K562 (cell line): ENCODE data around the gene PREP. TPM values are rescaled to one million over a fixed set of nuclear protein-coding genes. Genes with fewer than 3 reads are reported as not detected.
A peak's percentile ranks its signal among the peaks of the same experiment; 100 is the strongest.

Source experiments
- ATAC-seq: fragments of 200-7000 bp; cut with Tn5 transposase; 3 replicates; pipeline ENCODE4 v1.9.1; 2020; ENCODE audit warnings: moderate library complexity
- BruUV-seq: library from RNA; stranded (reverse); fragments of 400-500 nt; replicated peaks from 2 replicates; lab custom pipeline; 2021; lab: Mats Ljungman, UMichigan
- CTCF ChIA-PET: fragments of 300-600 bp; formaldehyde crosslinking; extraction: SDS; loops from one replicate; lab custom pipeline; 2021; ENCODE audit warnings: low intra/inter-chr PET ratio; lab: Yijun Ruan, JAX
- POLR2A ChIA-PET: fragments of 300-600, 350-650 bp; sonication (Branson Sonifier 250); formaldehyde crosslinking; extraction: SDS; loops from one replicate; lab custom pipeline; 2021; ENCODE audit warnings: antibody characterized with exemption, inconsistent platforms; lab: Yijun Ruan, JAX
- DNase-seq, 4 experiments: peaks; one replicate each; pipeline versions ENCODE4 v3.0.0 to v3.0.0-alpha.2; 2011 to 2018; ENCODE audit warnings: low spot score in 3 of 4, mixed read lengths in 3 of 4; ENCODE audit errors: extremely low read depth in 1 of 4
- FAIRE-seq: peaks from 2 replicates; lab custom pipeline; 2011; peaks lifted over from hg19 to GRCh38; lab: Jason Lieb, UNC
- H2AFZ ChIP-seq: 2 replicates; pipeline ENCODE4 v1.6.0; 2011; ENCODE audit warnings: low read depth, low read length, control low read depth, inconsistent platforms
- H3K27ac ChIP-seq: fragments of 200-600 bp; 3 replicates; pipeline ENCODE4 v1.8.0; 2011; ENCODE audit warnings: low read depth, mild to moderate bottlenecking, control low read depth, inconsistent platforms, low read length, moderate library complexity, mixed read lengths; ENCODE audit errors: extremely low read depth
- H3K27me3 ChIP-seq, 2 experiments: fragments of 300-600 bp in 1 of 2; 2 replicates in 1 of 2; 3 replicates in 1 of 2; pipeline versions ENCODE4 v1.6.0 to v1.8.0; 2011; ENCODE audit warnings: inconsistent platforms in 2 of 2, low read length in 2 of 2, mild to moderate bottlenecking in 1 of 2, mixed read lengths in 1 of 2, moderate library complexity in 1 of 2; ENCODE audit not compliant: control insufficient read depth in 2 of 2, insufficient read depth in 2 of 2
- H3K36me3 ChIP-seq: fragments of 300-600 bp; 3 replicates; pipeline ENCODE4 v1.8.0; 2011; ENCODE audit warnings: mild to moderate bottlenecking, low read length, inconsistent platforms; ENCODE audit not compliant: control insufficient read depth, insufficient read depth
- H3K4me1 ChIP-seq, 2 experiments: fragments of 200-600 bp in 1 of 2; replicated peaks in 1 of 2; 2 replicates in 1 of 2; 3 replicates in 1 of 2; pipeline versions ENCODE4 v1.5.1 to v1.8.0; 2011; ENCODE audit warnings: inconsistent platforms in 2 of 2, low read length in 2 of 2, mild to moderate bottlenecking in 1 of 2, mixed read lengths in 1 of 2, moderate library complexity in 1 of 2; ENCODE audit not compliant: control insufficient read depth in 2 of 2, insufficient read depth in 2 of 2
- H3K4me2 ChIP-seq: 2 replicates; pipeline ENCODE4 v1.6.1; 2011; ENCODE audit warnings: low read length, control low read depth, inconsistent platforms, mixed read lengths; ENCODE audit not compliant: insufficient read depth
- H3K4me3 ChIP-seq: fragments of 200-600 bp; sonication (generic), shearing (Covaris generic); 2 replicates; pipeline ENCODE4 v1.5.1; 2016; ENCODE audit warnings: control low read depth, inconsistent platforms
- H3K79me2 ChIP-seq: fragments of 200-600 bp; 3 replicates; pipeline ENCODE4 v1.8.0; 2011; ENCODE audit warnings: low read length, inconsistent platforms; ENCODE audit not compliant: control insufficient read depth, insufficient read depth
- H3K9ac ChIP-seq, 2 experiments: 2 replicates each; pipeline versions ENCODE4 v1.6.0 to v1.6.1; 2011; ENCODE audit warnings: low read depth in 2 of 2, low read length in 2 of 2, control low read depth in 1 of 2, inconsistent platforms in 1 of 2, mild to moderate bottlenecking in 1 of 2, mixed read lengths in 1 of 2; ENCODE audit not compliant: insufficient read depth in 1 of 2
- H3K9me1 ChIP-seq: one replicate; pipeline ENCODE4 v1.6.0; 2011; ENCODE audit warnings: inconsistent platforms, mild to moderate bottlenecking, low read length, moderate library complexity; ENCODE audit not compliant: control insufficient read depth, insufficient read depth
- H3K9me3 ChIP-seq: replicated peaks from 2 replicates; pipeline ENCODE4 v1.5.1; 2011; ENCODE audit warnings: low read depth, low read length, inconsistent platforms; ENCODE audit not compliant: control insufficient read depth, insufficient read depth
- H4K20me1 ChIP-seq: replicated peaks from 2 replicates; pipeline ENCODE4 v1.6.1; 2011; ENCODE audit warnings: low read length, inconsistent platforms, mixed read lengths; ENCODE audit not compliant: control insufficient read depth, insufficient read depth
- CBX3 ChIP-seq, 2 experiments: IDR thresholded peaks; 1 replicate in 1 of 2; 2 replicates in 1 of 2; pipeline ENCODE4 v1.6.1; 2012; ENCODE audit warnings: inconsistent platforms in 2 of 2, low read length in 2 of 2, borderline replicate concordance in 1 of 2, control low read depth in 1 of 2
- CBX5 ChIP-seq: IDR thresholded peaks from 2 replicates; pipeline ENCODE4 v1.6.1; 2014; ENCODE audit warnings: low read depth, borderline replicate concordance
- ETS2 ChIP-seq: IDR thresholded peaks from 2 replicates; pipeline ENCODE4 v1.6.1; 2016; ENCODE audit warnings: borderline replicate concordance, missing genetic modification characterization, mild to moderate bottlenecking, moderate library complexity, missing compliant biosample characterization; ENCODE audit not compliant: poor library complexity, severe bottlenecking
- HEY1 ChIP-seq: fragments of 250-450 bp; sonication (Bioruptor Pico); IDR thresholded peaks from 2 replicates; pipeline ENCODE4 v1.5.0; 2020; ENCODE audit warnings: mild to moderate bottlenecking, moderate library complexity, borderline replicate concordance
- MAFK ChIP-seq: IDR thresholded peaks from 2 replicates; pipeline ENCODE4 v1.6.1; 2011; ENCODE audit warnings: low read length, improper control_type of control experiment
- NFIC ChIP-seq: fragments of 450-650 bp; IDR thresholded peaks from 2 replicates; pipeline ENCODE4 v1.6.1; 2017; ENCODE audit warnings: mild to moderate bottlenecking, inconsistent platforms
- RNF2 ChIP-seq: sonication (generic); IDR thresholded peaks from 2 replicates; pipeline ENCODE4 v1.6.1; 2016
- SAFB ChIP-seq: fragments of 200-400 bp; formaldehyde crosslinking; IDR thresholded peaks from 2 replicates; pipeline ENCODE4 v1.6.1; 2017; ENCODE audit warnings: low read depth, low read length, borderline replicate concordance
- SMARCE1 ChIP-seq: fragments of 450-650 bp; IDR thresholded peaks from 2 replicates; pipeline ENCODE4 v1.7.1; 2016; ENCODE audit warnings: mild to moderate bottlenecking
- ZFP36 ChIP-seq: fragments of 150-350 bp; IDR thresholded peaks from 2 replicates; pipeline ENCODE4 v1.6.1; 2018; ENCODE audit warnings: low read length, low read depth; ENCODE audit not compliant: partially characterized antibody
- ZNF212 ChIP-seq: fragments of 450-650 bp; formaldehyde crosslinking; IDR thresholded peaks from 2 replicates; pipeline ENCODE4 v1.4.0; 2020; ENCODE audit warnings: mild to moderate bottlenecking
- WGBS: fragments of 100-300 bp; shearing (Covaris generic); methylation state at CpG from one replicate; pipeline ENCODE4 v1.1.6; 2016; ENCODE audit warnings: low coverage, mixed read lengths; ENCODE audit not compliant: insufficient coverage; ENCODE audit errors: missing lambda C conversion rate; 5-methylcytosine and 5-hydroxymethylcytosine counted together
- in situ Hi-C: fragments of 300-500 bp; cut with MboI; formaldehyde crosslinking; loops from 4 replicates; pipeline ENCODE4 v1.15.0; 2018; ENCODE audit warnings: inconsistent platforms, mixed read lengths
- intact Hi-C: fragments of 100-400 bp; cut with micrococcal nuclease; formaldehyde crosslinking; loops from 2 replicates; pipeline ENCODE4 v1.14.2; 2022
- polyA plus RNA-seq, 8 experiments: library from polyadenylated mRNA; depleted of rRNA in 4 of 8; stranded (reverse) in 5 of 8; unstranded in 3 of 8; fragments of >200 nt; fragmentation: Nextera tagmentation in 2 of 8; fragmentation: Illumina TruSeq in 1 of 8; extraction: Ambion mirVana in 2 of 8; extraction: Trizol in 1 of 8; gene quantifications; 2 replicates each; pipeline versions ENCODE4 v1.2.1 to v1.2.3, GENCODE V29; 2011 to 2014; ENCODE audit warnings: inconsistent platforms in 1 of 8, missing spikeins in 1 of 8
- total RNA-seq, 7 experiments: library from RNA; depleted of rRNA in 6 of 7; stranded (reverse); fragments of >200 nt in 6 of 7; fragmentation: Illumina TruSeq in 2 of 7; extraction: Trizol in 2 of 7; gene quantifications; 2 replicates each; pipeline versions ENCODE4 v1.2.1 to v1.2.3, GENCODE V29; 2011 to 2021; ENCODE audit warnings: low replicate concordance in 1 of 7
- TF ChIP-seq, protein P1 (sequence below): fragments of 450-650 bp; IDR thresholded peaks from 2 replicates; pipeline ENCODE4 v1.6.1; 2016; ENCODE audit warnings: low read depth, mild to moderate bottlenecking, moderate library complexity
- TF ChIP-seq, protein P2 (sequence below): fragments of 450-650 bp; formaldehyde crosslinking; IDR thresholded peaks from 2 replicates; pipeline ENCODE4 v1.4.0; 2022; ENCODE audit warnings: missing genetic modification characterization

PREP gene
- total and polyA plus RNA-seq, 9 of the 15 experiments (the other 6 are each of a cell fraction or from before 2014, with no cell fraction given), result 14.1 to 60.8 (median 28.3) TPM

DNA sequence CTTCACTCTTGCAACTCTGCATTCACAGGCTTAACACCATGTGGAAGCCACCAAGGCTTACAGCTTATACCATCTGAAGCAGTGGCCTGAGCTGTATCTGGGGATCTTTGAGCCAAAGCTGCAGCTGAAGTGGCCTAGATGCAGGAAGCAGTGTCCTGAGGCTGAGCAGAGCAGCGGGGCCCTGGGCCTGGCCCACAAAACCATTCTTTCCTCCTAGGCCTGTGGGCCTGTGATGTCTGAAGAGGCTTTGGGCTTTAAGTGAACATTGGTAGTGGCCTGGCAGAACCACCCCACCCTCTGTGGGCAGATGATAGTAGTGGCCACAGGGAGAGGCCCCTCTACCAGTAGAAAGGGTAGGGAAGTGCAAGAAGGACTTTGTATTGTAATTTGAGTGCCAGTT is 6.9 kb upstream of the PREP start:
- no peak overlapping the region for H3K4me2 ChIP-seq
- WGBS, result 0% methylated on average over 1 of the region's 1 CpG
- H3K4me1 ChIP-seq, result no peaks in the 10 kb centered on the region
- no peaks in the 10 kb centered on the region for H3K79me2 ChIP-seq
- H2AFZ ChIP-seq, result no peak overlapping the region
- no TSS peak for BruUV-seq
- no peak overlapping the region for H3K27ac ChIP-seq
- H3K9me3 ChIP-seq, result no peaks in the 10 kb centered on the region
- no peaks in the 10 kb centered on the region for H3K9me1 ChIP-seq
- POLR2A ChIA-PET, result no interaction called here
- CTCF ChIA-PET, result no interaction called here
- DNase-seq (no peak), ATAC-seq (no peak), FAIRE-seq (no peak)
- no peak overlapping the region for H3K4me3 ChIP-seq
- peaks cover 2 to 17% of the 10 kb centered on the region in 2 experiments; a peak in 1 of 5 replicates for H3K27me3 ChIP-seq
- TF ChIP-seq ZFP36, result peak; percentile 34
- TF ChIP-seq ZNF212 (CRISPR knock-in tag), result no peak
- no peaks in the 10 kb centered on the region for H4K20me1 ChIP-seq
- no peaks in the 10 kb centered on the region for H3K36me3 ChIP-seq
- intact Hi-C loops, result loop anchor here (10.0 kb wide), 1 partner anchor 95 kb away; no protein-coding TSS in a partner anchor
- in situ Hi-C loops, result loop anchor here (10.0 kb wide), 1 partner anchor 485 kb away; no protein-coding TSS in a partner anchor
- no peak overlapping the region for H3K9ac ChIP-seq

DNA sequence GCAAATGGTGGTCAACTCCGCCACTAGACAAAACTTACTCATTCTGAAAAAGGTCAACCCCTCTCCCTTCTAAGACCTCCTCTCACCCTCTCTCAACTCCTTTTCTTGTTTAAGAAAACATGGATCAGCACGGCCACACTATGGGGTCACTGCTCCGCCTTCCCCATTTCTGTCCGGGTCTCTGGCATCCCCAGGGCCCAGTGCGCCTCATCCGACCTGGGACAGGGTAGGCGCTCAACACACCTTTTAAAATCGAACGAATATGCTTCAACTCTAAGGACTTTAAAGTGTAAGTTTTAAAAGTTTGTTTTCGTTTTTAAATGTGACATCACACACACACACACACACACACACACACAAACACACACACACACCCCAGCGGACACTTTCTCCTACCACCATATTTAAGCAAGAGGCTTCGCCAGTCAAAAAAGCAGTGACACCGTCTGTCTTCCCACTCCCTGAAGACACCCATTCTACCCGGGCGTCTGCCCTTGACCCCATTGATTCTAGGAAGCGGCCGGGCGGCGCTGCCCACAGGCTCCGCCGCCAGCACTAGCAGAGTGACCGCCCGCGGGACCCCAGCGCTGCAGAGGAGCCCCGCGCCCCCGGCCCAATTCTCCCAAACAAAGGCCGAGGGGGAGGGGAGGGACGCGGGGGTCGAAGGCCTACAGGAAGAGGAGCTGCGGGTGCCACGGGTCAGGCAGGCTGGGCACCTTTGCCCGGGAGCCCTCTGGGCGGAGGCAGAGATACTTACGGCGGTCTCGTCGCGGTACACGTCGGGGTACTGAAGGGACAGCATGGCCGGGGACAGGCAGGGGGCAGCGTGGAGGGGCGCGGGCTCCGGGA is 568 bp downstream of the PREP start:
- ChIA-PET CTCF (interaction anchor here (0.7 to 2.0 kb wide), 2 partner anchors 315 to 542 kb away, joined by 5 to 15 read pairs; partner anchors contain the start of gene HACE1), POLR2A (interaction anchor here (0.6 to 2.2 kb wide), 12 partner anchors 8 to 208 kb away, joined by 3 to 8 read pairs (median 3); no protein-coding TSS in a partner anchor)
- H3K36me3 ChIP-seq, result peaks cover 8% of the 10 kb centered on the region; the same call in 1 of the 3 replicates
- H3K4me3 ChIP-seq, result peak overlapping the region; percentile 82
- H2AFZ ChIP-seq, result peak overlapping the region; percentile 75
- H3K9me1 ChIP-seq, result no peaks in the 10 kb centered on the region
- in situ Hi-C loops, result no loop called here
- DNase-seq (peak in 3 of 4 experiments; percentile 41 to 52 (median 50)), ATAC-seq (peak; percentile 50), FAIRE-seq (peak; percentile 73)
- H3K27me3 ChIP-seq, result no peaks in the 10 kb centered on the region
- under 1% methylated on average over 31 of the region's 48 CpGs for WGBS
- H4K20me1 ChIP-seq, result peaks cover 13% of the 10 kb centered on the region
- peak overlapping the region; percentile 80 for H3K27ac ChIP-seq
- peak overlapping the region; percentile 76 to 98 for H3K9ac ChIP-seq
- peaks cover 54% of the 10 kb centered on the region for H3K79me2 ChIP-seq
- H3K4me1 ChIP-seq, result peaks cover 16 to 22% of the 10 kb centered on the region in 2 experiments; a peak in 4 of 5 replicates
- no peaks in the 10 kb centered on the region for H3K9me3 ChIP-seq
- peak overlapping the region; percentile 99 for H3K4me2 ChIP-seq
- intact Hi-C loops, result loop anchor here (5.0 to 10.0 kb wide), 3 partner anchors 88 to 445 kb away; partner anchors contain the start of gene LIN28B
- BruUV-seq, result TSS peak; percentile 52
- TF ChIP-seq, protein P1, sequence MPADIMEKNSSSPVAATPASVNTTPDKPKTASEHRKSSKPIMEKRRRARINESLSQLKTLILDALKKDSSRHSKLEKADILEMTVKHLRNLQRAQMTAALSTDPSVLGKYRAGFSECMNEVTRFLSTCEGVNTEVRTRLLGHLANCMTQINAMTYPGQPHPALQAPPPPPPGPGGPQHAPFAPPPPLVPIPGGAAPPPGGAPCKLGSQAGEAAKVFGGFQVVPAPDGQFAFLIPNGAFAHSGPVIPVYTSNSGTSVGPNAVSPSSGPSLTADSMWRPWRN, result no peak
- TF ChIP-seq SMARCE1 (peak; percentile 58; the same call in 1 of the 2 replicates), SAFB (no peak), RNF2 (no peak), CBX3 (IDR thresholded peaks at IDR 0.05; ENCODE audit: borderline replicate concordance in 1 of 2, low read length in 2 of 2) (no peak), MAFK (no peak), CBX5 (no peak), NFIC (peak; percentile 46), ETS2 (tag) (no peak), HEY1 (no peak)
- TF ChIP-seq, protein P2, sequence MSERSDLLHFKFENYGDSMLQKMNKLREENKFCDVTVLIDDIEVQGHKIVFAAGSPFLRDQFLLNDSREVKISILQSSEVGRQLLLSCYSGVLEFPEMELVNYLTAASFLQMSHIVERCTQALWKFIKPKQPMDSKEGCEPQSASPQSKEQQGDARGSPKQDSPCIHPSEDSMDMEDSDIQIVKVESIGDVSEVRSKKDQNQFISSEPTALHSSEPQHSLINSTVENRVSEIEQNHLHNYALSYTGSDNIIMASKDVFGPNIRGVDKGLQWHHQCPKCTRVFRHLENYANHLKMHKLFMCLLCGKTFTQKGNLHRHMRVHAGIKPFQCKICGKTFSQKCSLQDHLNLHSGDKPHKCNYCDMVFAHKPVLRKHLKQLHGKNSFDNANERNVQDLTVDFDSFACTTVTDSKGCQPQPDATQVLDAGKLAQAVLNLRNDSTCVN (CRISPR knock-in tag), result 0 out of 2 replicates have a peak, but pooled peaks have one; percentile 26
